ENCODE data around the gene AUTS2.

The AUTS2 gene

GRCh38 chr7:69772718-69773436 is 174.6 kb downstream of the AUTS2 start:
- Mint-ChIP-seq H3K27ac (peak overlapping the region in 2 of 3 experiments; percentile 56 to 79), H3K4me3 (no peak overlapping the region), H3K9me3 (no peaks in the 10 kb centered on the region), H3K27me3 (ENCODE audit: low read depth) (no peaks in the 10 kb centered on the region), H3K36me3 (ENCODE audit: low read depth) (no peaks in the 10 kb centered on the region), H3K4me1 (peaks cover 50% of the 10 kb centered on the region)
- TF ChIP-seq CTCF (IDR thresholded peaks at IDR 0.05; ENCODE audit: unreplicated experiment in 3 of 3): no peak

- Mint-ChIP-seq H3K4me3 (no peak overlapping the region), H3K27ac (no peak overlapping the region), H3K4me1 (peaks cover 45% of the 10 kb centered on the region), H3K27me3 (ENCODE audit: low read depth) (no peaks in the 10 kb centered on the region), H3K36me3 (ENCODE audit: low read depth) (no peaks in the 10 kb centered on the region), H3K9me3 (no peaks in the 10 kb centered on the region)
- TF ChIP-seq CTCF (IDR thresholded peaks at IDR 0.05; ENCODE audit: unreplicated experiment in 3 of 3): no peak
Observed at GRCh38 chr7:69773535-69774225, 175.4 kb downstream of the AUTS2 start.

- Mint-ChIP-seq H3K4me1 (peaks cover 35% of the 10 kb centered on the region), H3K4me3 (no peak overlapping the region)
Observed at GRCh38 chr7:69775231-69775771, 177.0 kb downstream of the AUTS2 start.

GRCh38 chr7:69776611-69777010 is 178.3 kb downstream of the AUTS2 start:
- no peak for TF ChIP-seq CTCF (IDR thresholded peaks at IDR 0.05; ENCODE audit: unreplicated experiment in 3 of 3)
- no peak overlapping the region for H3K4me3 Mint-ChIP-seq
- no peaks in the 10 kb centered on the region for H3K9me3 Mint-ChIP-seq
- peaks cover 40% of the 10 kb centered on the region for H3K4me1 Mint-ChIP-seq
- H3K36me3 Mint-ChIP-seq (ENCODE audit: low read depth): no peaks in the 10 kb centered on the region
- no peaks in the 10 kb centered on the region for H3K27me3 Mint-ChIP-seq (ENCODE audit: low read depth)
- H3K27ac Mint-ChIP-seq: no peak overlapping the region

More at GRCh38 chr7:69775231-69775771, 177.0 kb downstream of the AUTS2 start:
- Mint-ChIP-seq H3K27me3 (ENCODE audit: low read depth) (no peaks in the 10 kb centered on the region), H3K9me3 (no peaks in the 10 kb centered on the region), H3K27ac (no peak overlapping the region), H3K36me3 (ENCODE audit: low read depth) (no peaks in the 10 kb centered on the region)
- TF ChIP-seq CTCF (IDR thresholded peaks at IDR 0.05; ENCODE audit: unreplicated experiment in 3 of 3): no peak

- H3K9me3 Mint-ChIP-seq: no peaks in the 10 kb centered on the region
- TF ChIP-seq CTCF (IDR thresholded peaks at IDR 0.05; ENCODE audit: unreplicated experiment in 3 of 3): no peak
- H3K27ac Mint-ChIP-seq: no peak overlapping the region
- no peaks in the 10 kb centered on the region for H3K27me3 Mint-ChIP-seq (ENCODE audit: low read depth)
- no peaks in the 10 kb centered on the region for H3K36me3 Mint-ChIP-seq (ENCODE audit: low read depth)
- H3K4me1 Mint-ChIP-seq: peaks cover 45% of the 10 kb centered on the region
- H3K4me3 Mint-ChIP-seq: no peak overlapping the region
Observed at GRCh38 chr7:69778138-69778537, 179.9 kb downstream of the AUTS2 start.
